Fibroblast of mammary gland (primary cell): ENCODE results near the gene EMP2.
"Not testable (repeated sequence)": the region's sequence is repeated elsewhere in the genome, so short reads cannot be mapped to it uniquely, and the experiment has no call there.

Source experiments
- DNase-seq: peaks from one replicate; pipeline ENCODE4 v3.0.0-alpha.2; 2010; ENCODE audit warnings: low read depth
- H3K4me3 ChIP-seq: 2 replicates; pipeline ENCODE4 v1.5.1; 2011; ENCODE audit warnings: low read depth, mild to moderate bottlenecking, low read length, moderate library complexity; ENCODE audit not compliant: control insufficient read depth
- TF ChIP-seq, protein P1 (sequence below): conservative IDR thresholded peaks from 2 replicates; pipeline ENCODE4 v1.5.1; 2011; ENCODE audit warnings: low read depth, low read length, inconsistent platforms; ENCODE audit not compliant: control insufficient read depth, insufficient read depth

EMP2 gene

DNA sequence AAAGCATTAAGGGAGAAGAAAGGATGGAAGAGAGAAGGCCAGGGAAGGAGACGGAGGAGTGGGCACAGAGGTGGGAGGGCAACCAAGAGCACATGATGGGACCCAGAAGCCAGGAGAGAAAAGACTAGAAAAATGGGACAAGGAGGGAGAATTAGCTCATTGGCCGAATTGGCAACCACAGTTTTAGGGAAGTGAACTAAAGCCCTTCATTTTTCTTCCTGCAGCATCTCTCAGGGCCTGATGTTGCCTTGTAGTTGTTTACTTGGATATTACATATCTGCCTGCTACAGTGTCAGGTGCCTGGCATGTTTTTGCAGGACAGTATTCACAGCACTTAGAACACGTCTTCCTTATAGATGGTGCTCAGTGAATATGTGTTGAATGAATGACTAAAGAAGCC, 19.0 kb downstream of the EMP2 start:
- TF ChIP-seq, protein P1, sequence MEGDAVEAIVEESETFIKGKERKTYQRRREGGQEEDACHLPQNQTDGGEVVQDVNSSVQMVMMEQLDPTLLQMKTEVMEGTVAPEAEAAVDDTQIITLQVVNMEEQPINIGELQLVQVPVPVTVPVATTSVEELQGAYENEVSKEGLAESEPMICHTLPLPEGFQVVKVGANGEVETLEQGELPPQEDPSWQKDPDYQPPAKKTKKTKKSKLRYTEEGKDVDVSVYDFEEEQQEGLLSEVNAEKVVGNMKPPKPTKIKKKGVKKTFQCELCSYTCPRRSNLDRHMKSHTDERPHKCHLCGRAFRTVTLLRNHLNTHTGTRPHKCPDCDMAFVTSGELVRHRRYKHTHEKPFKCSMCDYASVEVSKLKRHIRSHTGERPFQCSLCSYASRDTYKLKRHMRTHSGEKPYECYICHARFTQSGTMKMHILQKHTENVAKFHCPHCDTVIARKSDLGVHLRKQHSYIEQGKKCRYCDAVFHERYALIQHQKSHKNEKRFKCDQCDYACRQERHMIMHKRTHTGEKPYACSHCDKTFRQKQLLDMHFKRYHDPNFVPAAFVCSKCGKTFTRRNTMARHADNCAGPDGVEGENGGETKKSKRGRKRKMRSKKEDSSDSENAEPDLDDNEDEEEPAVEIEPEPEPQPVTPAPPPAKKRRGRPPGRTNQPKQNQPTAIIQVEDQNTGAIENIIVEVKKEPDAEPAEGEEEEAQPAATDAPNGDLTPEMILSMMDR = no peak
- DNase-seq = no peak

GRCh38 chr16:10561001-10561400, 19.4 kb downstream of the EMP2 start:
- DNase-seq = no peak
- H3K4me3 ChIP-seq = no peak overlapping the region
- TF ChIP-seq, protein P1 = no peak

More for the DNA sequence above, 19.0 kb downstream of the EMP2 start:
- no peak overlapping the region for H3K4me3 ChIP-seq

GRCh38 chr16:10559792-10560191, 20.6 kb downstream of the EMP2 start:
- H3K4me3 ChIP-seq, DNase-seq: not testable (repeated sequence)

- H3K4me3 ChIP-seq = peak overlapping the region; percentile 17
- TF ChIP-seq, protein P1 = no peak
- DNase-seq = peak; percentile 82
Measured at GRCh38 chr16:10558746-10559641, 21.4 kb downstream of the EMP2 start.

- H3K4me3 ChIP-seq = peak overlapping the region; percentile 17
- no peak for DNase-seq
- TF ChIP-seq, protein P1 = no peak
Measured at GRCh38 chr16:10558305-10558704, 22.1 kb downstream of the EMP2 start.

DNA sequence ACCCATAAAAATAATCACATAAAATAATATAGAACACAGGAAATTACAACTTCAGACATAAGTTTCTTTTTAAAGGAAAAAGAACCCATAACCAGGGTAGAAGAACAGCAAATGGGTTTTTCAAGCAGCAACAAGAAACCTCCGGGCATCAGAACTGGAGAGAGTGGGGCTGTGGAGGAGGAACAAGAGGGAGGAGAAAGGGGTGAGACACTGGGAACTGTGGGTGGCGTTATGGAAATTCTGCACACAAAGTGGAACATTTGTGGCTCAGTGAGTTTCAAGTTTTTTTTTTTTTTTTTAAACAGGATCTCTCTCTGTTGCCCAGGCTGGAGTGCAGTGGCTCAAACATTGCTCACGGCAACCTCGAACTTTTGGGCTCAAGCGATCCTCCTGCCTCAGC, 22.6 kb downstream of the EMP2 start:
- TF ChIP-seq, protein P1 = no peak
- H3K4me3 ChIP-seq = no peak overlapping the region
- no peak for DNase-seq

GRCh38 chr16:10556236-10556635, 24.2 kb downstream of the EMP2 start:
- no peak for DNase-seq
- TF ChIP-seq, protein P1 = no peak
- no peak overlapping the region for H3K4me3 ChIP-seq
